H1 (cell line): Measurements from ENCODE around the gene OR4C11.

Experiments used
- CTCF ChIP-seq, 3 experiments: IDR thresholded peaks; 1 replicate in 2 of 3; 2 replicates in 1 of 3; pipeline versions ENCODE4 v1.5.1 to v1.6.1; 2011; ENCODE audit warnings: low read length in 3 of 3, mild to moderate bottlenecking in 3 of 3, inconsistent platforms in 2 of 3, low read depth in 1 of 3, moderate library complexity in 1 of 3; ENCODE audit not compliant: insufficient read depth in 1 of 3; ENCODE audit errors: control extremely low read depth in 1 of 3
- EP300 ChIP-seq, 2 experiments: IDR thresholded peaks; 1 replicate in 1 of 2; 2 replicates in 1 of 2; pipeline ENCODE4 v1.6.1; 2011 to 2012; ENCODE audit warnings: low read depth in 2 of 2, low read length in 2 of 2, mild to moderate bottlenecking in 2 of 2, borderline replicate concordance in 1 of 2, inconsistent platforms in 1 of 2, moderate library complexity in 1 of 2
- POLR2A ChIP-seq, 2 experiments: IDR thresholded peaks; 1 replicate in 1 of 2; 2 replicates in 1 of 2; pipeline ENCODE4 v1.6.1; 2011; ENCODE audit warnings: low read depth in 2 of 2, low read length in 2 of 2, mild to moderate bottlenecking in 2 of 2; ENCODE audit errors: control extremely low read depth in 1 of 2
- POLR2AphosphoS5 ChIP-seq: IDR thresholded peaks from 2 replicates; pipeline ENCODE4 v1.6.1; 2011; ENCODE audit warnings: low read depth, low read length
- RAD21 ChIP-seq, 2 experiments: IDR thresholded peaks in 1 of 2; conservative IDR thresholded peaks in 1 of 2; 2 replicates each; pipeline ENCODE4 v1.6.1; 2011; ENCODE audit warnings: low read depth in 2 of 2, low read length in 2 of 2, improper control_type of control experiment in 1 of 2, inconsistent platforms in 1 of 2, mild to moderate bottlenecking in 1 of 2, moderate library complexity in 1 of 2
- RXRA ChIP-seq: IDR thresholded peaks from 2 replicates; pipeline ENCODE4 v1.6.1; 2011; ENCODE audit warnings: low read depth, mild to moderate bottlenecking, low read length, moderate library complexity; ENCODE audit not compliant: insufficient read depth
- SIN3A ChIP-seq, 2 experiments: IDR thresholded peaks in 1 of 2; conservative IDR thresholded peaks in 1 of 2; 2 replicates each; pipeline ENCODE4 v1.6.1; 2011 to 2012; ENCODE audit warnings: low read length in 2 of 2, improper control_type of control experiment in 1 of 2, low read depth in 1 of 2, mild to moderate bottlenecking in 1 of 2
- SUZ12 ChIP-seq: fragments of 200-600 bp; sonication (generic); IDR thresholded peaks from 2 replicates; pipeline ENCODE4 v1.6.1; 2012; ENCODE audit warnings: mild to moderate bottlenecking, inconsistent platforms, low read length, moderate library complexity, mixed read lengths
- TEAD4 ChIP-seq: IDR thresholded peaks from 2 replicates; pipeline ENCODE4 v1.6.1; 2012; ENCODE audit warnings: low read depth, low read length, inconsistent platforms, mixed read lengths
- USF2 ChIP-seq: IDR thresholded peaks from 2 replicates; pipeline ENCODE4 v1.6.1; 2011; ENCODE audit warnings: low read length, improper control_type of control experiment
- YY1 ChIP-seq: IDR thresholded peaks from 2 replicates; pipeline ENCODE4 v1.6.1; 2011; ENCODE audit warnings: low read depth, mild to moderate bottlenecking, low read length

DNA sequence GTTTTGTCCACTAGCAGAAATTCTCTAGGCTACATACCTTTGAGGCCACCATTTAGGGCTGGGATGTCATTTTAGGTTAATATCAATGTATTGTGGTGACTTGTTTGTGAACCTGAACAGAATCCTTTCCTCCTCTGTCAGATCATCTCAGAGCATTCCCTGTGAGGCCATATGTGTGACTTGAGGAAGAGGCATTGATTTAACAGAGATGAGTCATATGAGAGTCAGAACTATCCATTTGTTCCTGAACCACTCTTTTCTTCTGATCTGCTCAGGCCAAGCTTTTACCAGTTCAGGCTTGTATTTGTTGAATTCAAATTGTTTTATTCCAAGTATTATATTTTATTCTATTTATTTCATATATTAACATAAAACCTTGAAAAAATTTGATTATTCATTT is 47.7 kb upstream of the OR4C11 start:
- TF ChIP-seq POLR2A (IDR thresholded peaks at IDR 0.05; ENCODE audit: control extremely low read depth in 1 of 2, low read depth in 2 of 2, low read length in 2 of 2) (no peak), POLR2AphosphoS5 (no peak), CTCF (IDR thresholded peaks at IDR 0.05; ENCODE audit: control extremely low read depth in 1 of 3, insufficient read depth in 1 of 3, low read depth in 1 of 3, low read length in 3 of 3) (no peak), EP300 (IDR thresholded peaks at IDR 0.05; ENCODE audit: borderline replicate concordance in 1 of 2, low read depth in 2 of 2, low read length in 2 of 2) (no peak), SUZ12 (no peak), TEAD4 (no peak), USF2 (no peak), RAD21 (IDR thresholded peaks at IDR 0.05 in 1 of 2, conservative IDR thresholded peaks at IDR 0.05 in 1 of 2; ENCODE audit: low read depth in 2 of 2, low read length in 2 of 2) (no peak), YY1 (no peak), SIN3A (conservative IDR thresholded peaks at IDR 0.05 in 1 of 2, IDR thresholded peaks at IDR 0.05 in 1 of 2; ENCODE audit: low read depth in 1 of 2, low read length in 2 of 2) (no peak), RXRA (no peak)
